DOHH2 (cell line): ENCODE data around the gene SCT.
"Not testable (repeated sequence)": the region's sequence is repeated elsewhere in the genome, so short reads cannot be mapped to it uniquely, and the experiment has no call there.

Experiments used
- EZH2phosphoT487 ChIP-seq: fragments of 200-600 bp; sonication (generic); IDR thresholded peaks from 2 replicates; pipeline ENCODE4 v1.6.1; 2017; ENCODE audit warnings: borderline replicate concordance, mild to moderate bottlenecking, antibody characterized with exemption, low read length, moderate library complexity, mixed read lengths
- TF ChIP-seq, protein P1 (sequence below): fragments of 200-600 bp; sonication (generic); IDR thresholded peaks from one replicate; pipeline ENCODE4 v1.5.1; 2014; ENCODE audit warnings: antibody characterized with exemption, mild to moderate bottlenecking, low read depth, low read length; ENCODE audit not compliant: poor library complexity, severe bottlenecking

GRCh38 chr11:647672-648158, 20.7 kb upstream of the SCT start:
- TF ChIP-seq, protein P1, sequence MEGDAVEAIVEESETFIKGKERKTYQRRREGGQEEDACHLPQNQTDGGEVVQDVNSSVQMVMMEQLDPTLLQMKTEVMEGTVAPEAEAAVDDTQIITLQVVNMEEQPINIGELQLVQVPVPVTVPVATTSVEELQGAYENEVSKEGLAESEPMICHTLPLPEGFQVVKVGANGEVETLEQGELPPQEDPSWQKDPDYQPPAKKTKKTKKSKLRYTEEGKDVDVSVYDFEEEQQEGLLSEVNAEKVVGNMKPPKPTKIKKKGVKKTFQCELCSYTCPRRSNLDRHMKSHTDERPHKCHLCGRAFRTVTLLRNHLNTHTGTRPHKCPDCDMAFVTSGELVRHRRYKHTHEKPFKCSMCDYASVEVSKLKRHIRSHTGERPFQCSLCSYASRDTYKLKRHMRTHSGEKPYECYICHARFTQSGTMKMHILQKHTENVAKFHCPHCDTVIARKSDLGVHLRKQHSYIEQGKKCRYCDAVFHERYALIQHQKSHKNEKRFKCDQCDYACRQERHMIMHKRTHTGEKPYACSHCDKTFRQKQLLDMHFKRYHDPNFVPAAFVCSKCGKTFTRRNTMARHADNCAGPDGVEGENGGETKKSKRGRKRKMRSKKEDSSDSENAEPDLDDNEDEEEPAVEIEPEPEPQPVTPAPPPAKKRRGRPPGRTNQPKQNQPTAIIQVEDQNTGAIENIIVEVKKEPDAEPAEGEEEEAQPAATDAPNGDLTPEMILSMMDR, result not testable (repeated sequence)
- not testable (repeated sequence) for TF ChIP-seq EZH2phosphoT487
